HG03139 (cell line): ENCODE results near the gene RASA4.
"Not testable (repeated sequence)": the region's sequence is repeated elsewhere in the genome, so short reads cannot be mapped to it uniquely, and the experiment has no call there.

Experiments used
- ATAC-seq: cut with Tn5 transposase; IDR thresholded peaks from one replicate; pipeline ENCODE4 v1.9.1; 2021; ENCODE audit not compliant: unreplicated experiment

RASA4 gene

DNA sequence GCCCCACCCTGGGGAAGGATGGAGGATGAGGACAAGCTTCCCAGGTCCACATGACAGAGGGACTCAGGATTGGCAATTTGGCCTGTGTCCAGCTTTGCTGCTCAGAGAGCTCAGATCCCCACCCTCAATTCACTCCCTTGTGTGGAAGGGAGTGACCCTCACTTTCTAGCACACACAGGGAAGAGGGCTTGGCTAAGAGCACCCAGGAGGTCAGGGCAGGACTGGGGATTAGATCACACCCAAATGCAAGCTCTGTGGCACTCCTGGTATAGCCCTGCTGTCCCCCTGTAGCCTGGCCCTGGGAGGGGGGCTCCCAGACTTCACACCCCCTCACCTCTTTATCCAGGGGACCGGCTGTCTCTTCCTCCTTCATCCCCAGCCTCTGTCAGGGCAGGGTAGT, 72.2 kb downstream of the RASA4 start:
- ATAC-seq = not testable (repeated sequence)

DNA sequence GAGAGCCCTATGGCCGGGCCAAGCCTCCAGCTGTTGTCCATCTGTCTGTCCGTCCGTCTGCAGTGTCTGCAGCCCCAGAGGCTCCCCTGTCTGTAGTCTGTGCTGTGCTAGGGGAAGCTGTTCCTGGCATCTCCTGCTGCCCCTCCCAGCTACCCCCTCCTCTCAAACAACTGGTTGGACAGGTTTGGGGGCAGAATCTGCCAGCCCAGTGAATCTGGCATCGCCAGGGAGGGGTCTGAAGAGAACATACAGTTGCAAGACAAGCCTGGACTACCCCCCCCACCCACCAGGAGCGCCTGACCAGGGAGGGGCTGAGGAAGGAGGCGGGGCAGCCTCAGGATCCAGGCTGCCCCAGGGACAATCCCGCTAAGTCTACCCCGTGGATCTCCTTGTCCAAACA, 73.0 kb downstream of the RASA4 start, which contains the start of gene UPK3BL2:
TSS of gene UPK3BL2 (minus strand) at position 101 of the 400 bp plus-strand sequence. CDS start at position 41, 60 bp downstream.
- ATAC-seq = not testable (repeated sequence)

DNA sequence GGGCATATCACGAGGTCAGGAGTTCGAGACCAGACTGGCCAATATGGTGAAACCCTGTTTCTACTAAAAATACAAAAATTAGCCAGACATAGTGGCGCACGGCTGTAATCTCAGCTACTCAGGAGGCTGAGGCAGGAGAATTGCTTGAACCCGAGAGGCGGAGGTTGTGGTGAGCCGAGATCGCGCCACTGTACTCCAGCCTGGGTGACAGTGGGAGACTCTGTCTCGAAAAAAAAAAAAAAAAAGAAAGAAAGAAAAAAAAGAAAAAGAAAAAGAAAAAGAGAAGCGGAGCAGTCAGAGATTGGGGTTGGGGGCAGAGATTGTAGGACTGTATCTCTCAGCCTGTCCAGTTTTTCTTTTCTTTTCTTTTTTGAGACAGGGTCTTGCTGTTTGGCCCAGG, 73.8 kb downstream of the RASA4 start:
- not testable (repeated sequence) for ATAC-seq

DNA sequence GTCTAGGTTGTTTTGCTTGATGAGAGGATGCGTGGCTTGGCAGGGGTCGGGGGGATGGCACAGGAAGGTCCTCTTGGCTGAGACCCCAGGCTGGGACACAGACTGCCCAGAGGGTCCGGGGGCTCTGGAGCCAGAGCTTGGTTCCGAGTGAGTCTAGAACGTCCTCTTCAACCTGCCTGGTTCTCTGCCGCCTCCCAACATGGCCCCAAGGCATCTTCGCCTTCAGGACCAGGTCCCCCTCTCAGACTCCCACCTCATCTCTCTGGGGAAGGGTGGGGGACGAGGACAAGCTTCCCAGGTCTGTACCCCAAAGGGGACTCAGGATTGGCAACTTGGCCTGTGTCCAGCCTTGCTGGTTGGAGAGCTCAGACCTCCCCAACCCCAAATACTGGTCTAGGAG, 74.5 kb downstream of the RASA4 start:
- not testable (repeated sequence) for ATAC-seq

DNA sequence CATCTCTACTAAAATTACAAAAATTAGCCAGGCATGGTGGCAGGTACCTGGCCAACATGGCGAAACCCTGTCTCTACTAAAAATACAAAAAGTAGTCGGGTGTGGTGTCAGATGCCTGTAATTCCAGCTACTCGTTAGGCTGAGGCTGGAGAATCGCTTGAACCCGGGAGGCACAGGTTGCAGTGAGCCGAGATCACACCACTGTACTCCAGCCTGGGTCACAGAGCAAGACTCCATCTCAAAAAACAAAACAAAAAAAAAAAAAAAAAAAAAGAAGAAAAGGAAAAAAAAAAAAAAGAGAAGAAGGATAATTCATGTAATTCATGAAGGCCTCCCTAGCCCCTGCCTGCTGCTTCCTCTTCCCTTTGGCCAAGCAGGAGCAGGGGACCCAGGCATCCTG, 76.0 kb downstream of the RASA4 start:
- ATAC-seq = not testable (repeated sequence)

- not testable (repeated sequence) for ATAC-seq
Observed at GRCh38 chr7:102535062-102535615, 81.4 kb downstream of the RASA4 start.

DNA sequence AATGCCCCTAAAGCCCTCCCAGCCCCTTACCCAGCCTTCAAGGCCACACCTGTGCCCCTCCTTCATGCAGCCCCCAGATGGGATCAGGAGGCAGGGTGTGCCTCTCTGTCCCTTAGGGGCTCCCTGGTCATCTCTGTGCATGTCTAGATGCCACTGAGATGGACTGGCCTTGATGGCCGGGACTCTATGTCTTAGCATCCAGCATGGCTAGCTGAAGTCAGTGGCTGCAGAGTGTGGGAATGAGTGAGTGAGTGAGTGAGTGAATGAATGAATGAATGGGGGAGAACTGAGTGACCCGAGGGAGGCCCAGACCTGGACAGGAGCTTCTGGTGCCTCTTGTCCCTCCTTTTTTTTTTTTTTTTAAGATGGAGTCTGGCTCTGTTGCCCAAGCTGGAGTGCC, 84.4 kb downstream of the RASA4 start:
- not testable (repeated sequence) for ATAC-seq

GRCh38 chr7:102531583-102531982, 85.0 kb downstream of the RASA4 start:
- ATAC-seq = not testable (repeated sequence)

- ATAC-seq = not testable (repeated sequence)
Observed at GRCh38 chr7:102527822-102528793, 88.4 kb downstream of the RASA4 start.

- not testable (repeated sequence) for ATAC-seq
Observed at GRCh38 chr7:102527182-102527581, 89.4 kb downstream of the RASA4 start.

- ATAC-seq = not testable (repeated sequence)
Observed at GRCh38 chr7:102524803-102525202, 91.8 kb downstream of the RASA4 start.
